Measurements from ENCODE around the gene RTF2.

DNA sequence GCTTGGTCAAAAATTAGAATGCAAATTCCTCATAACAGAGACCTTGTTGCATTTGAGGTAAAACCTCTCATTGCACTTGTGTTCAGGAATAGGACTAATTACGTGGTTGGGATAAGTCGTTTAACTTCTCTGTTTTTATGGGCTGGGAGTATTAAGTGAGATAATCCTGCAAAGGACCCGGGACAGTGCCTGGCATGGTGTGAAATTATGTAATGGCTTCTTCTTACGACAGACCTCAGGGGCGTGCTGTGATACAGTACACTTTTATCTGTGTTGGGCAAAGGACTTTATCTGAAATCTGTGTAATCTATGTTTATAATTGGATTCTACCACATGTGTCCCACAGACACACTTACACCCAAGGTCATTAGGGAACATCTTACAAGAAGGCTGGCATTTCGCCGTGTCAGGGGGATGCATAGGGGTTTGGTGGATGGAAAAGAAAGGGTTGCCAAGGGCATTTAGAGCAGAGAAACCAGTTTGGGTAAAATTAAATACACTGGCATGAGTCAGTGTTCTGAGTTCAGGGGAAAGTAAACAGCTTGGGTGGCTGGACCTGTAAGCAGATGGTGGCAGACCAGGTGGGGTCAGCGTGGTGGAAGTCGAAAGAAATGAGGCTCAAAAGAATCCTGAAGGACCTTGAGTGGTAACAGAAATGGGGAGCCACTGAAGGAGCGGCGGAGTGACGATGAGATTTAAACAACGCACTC is 17.2 kb upstream of the RTF2 start:
- TF ChIP-seq CTCF (IDR thresholded peaks at IDR 0.05) (no peak), POLR2A (IDR thresholded peaks at IDR 0.05) (no peak)
